CD4-positive, alpha-beta T cell (primary cell): ENCODE data around the gene TGFBI. TPM values are rescaled to one million over a fixed set of nuclear protein-coding genes. Genes with fewer than 3 reads are reported as not detected.

Experiments used
- ATAC-seq: fragments of 200-7000 bp; cut with Tn5 transposase; one replicate; pipeline ENCODE4 v1.10.0; 2022; ENCODE audit warnings: mild to moderate bottlenecking; ENCODE audit not compliant: poor library complexity
- CTCF ChIA-PET: fragments of 350-600 bp; sonication (Branson Sonifier 250); formaldehyde crosslinking; loops from one replicate; lab custom pipeline; 2021; ENCODE audit warnings: antibody characterized with exemption, inconsistent platforms; lab: Charles Lee
- POLR2A ChIA-PET: fragments of 350-600 bp; sonication (Branson Sonifier 250); formaldehyde crosslinking; loops from one replicate; lab custom pipeline; 2021; ENCODE audit warnings: antibody characterized with exemption, inconsistent platforms; lab: Charles Lee
- DNase-seq, 14 experiments: peaks; one replicate each; pipeline ENCODE4 v3.0.0-alpha.2; 2013 to 2020; ENCODE audit warnings: mixed read lengths in 2 of 14
- H3K27ac ChIP-seq, 2 donors: one replicate each; pipeline versions ENCODE4 v1.5.1 to v1.7.0; 2013; ENCODE audit warnings: low read length in 2 of 2, low read depth in 1 of 2, mild to moderate bottlenecking in 1 of 2
- H3K27me3 ChIP-seq, 2 experiments: 1 replicate in 1 of 2; 2 replicates in 1 of 2; pipeline versions ENCODE4 v1.6.1 to v1.7.0; 2013; ENCODE audit warnings: low read length in 2 of 2, control low read depth in 1 of 2, mild to moderate bottlenecking in 1 of 2, moderate library complexity in 1 of 2; ENCODE audit not compliant: insufficient read depth in 2 of 2, control insufficient read depth in 1 of 2
- H3K36me3 ChIP-seq: one replicate; pipeline ENCODE4 v1.6.1; 2013; ENCODE audit warnings: low read length, control low read depth; ENCODE audit not compliant: insufficient read depth
- H3K4me1 ChIP-seq: one replicate; pipeline ENCODE4 v1.6.1; 2013; ENCODE audit warnings: low read length, control low read depth; ENCODE audit not compliant: insufficient read depth
- H3K4me3 ChIP-seq: one replicate; pipeline ENCODE4 v1.5.1; 2013; ENCODE audit warnings: mild to moderate bottlenecking, low read length, moderate library complexity
- H3K9me3 ChIP-seq, 2 experiments: 1 replicate in 1 of 2; 2 replicates in 1 of 2; pipeline versions ENCODE4 v1.6.1 to v1.7.0; 2013; ENCODE audit warnings: low read length in 2 of 2, mild to moderate bottlenecking in 2 of 2, control low read depth in 1 of 2, moderate library complexity in 1 of 2; ENCODE audit not compliant: control insufficient read depth in 1 of 2, insufficient read depth in 1 of 2
- H3K27ac Mint-ChIP-seq: one replicate; pipeline ENCODE4 v1.8.0; 2020; ENCODE audit warnings: mixed read lengths
- H3K27me3 Mint-ChIP-seq: one replicate; pipeline ENCODE4 v1.8.0; 2021; ENCODE audit warnings: mixed read lengths
- H3K36me3 Mint-ChIP-seq: one replicate; pipeline ENCODE4 v1.8.0; 2021; ENCODE audit warnings: low read depth, mixed read lengths
- H3K4me1 Mint-ChIP-seq: one replicate; pipeline ENCODE4 v1.8.0; 2021; ENCODE audit warnings: low read depth, mixed read lengths
- H3K4me3 Mint-ChIP-seq: one replicate; pipeline ENCODE4 v1.8.0; 2020; ENCODE audit warnings: mild to moderate bottlenecking, mixed read lengths
- H3K9me3 Mint-ChIP-seq: one replicate; pipeline ENCODE4 v1.8.0; 2020; ENCODE audit warnings: mixed read lengths
- CTCF ChIP-seq: fragments of 200-600 bp; IDR thresholded peaks from one replicate; pipeline ENCODE4 v1.8.0; 2022; ENCODE audit warnings: antibody characterized with exemption, mild to moderate bottlenecking
- intact Hi-C, 2 experiments: fragments of 100-400 bp; cut with DNase I in 1 of 2; cut with micrococcal nuclease in 1 of 2; formaldehyde crosslinking; loops; one replicate each; pipeline versions ENCODE4 v1.15.1 to v1.9.0; 2023 to 2025; cut with DNase I, micrococcal nuclease
- total RNA-seq, 174 experiments: library from RNA in 2 of 174; stranded (reverse) in 2 of 174; gene quantifications; one replicate each; pipeline ENCODE4 v1.2.3 and lab custom pipeline; 2021 to 2026

Gene TGFBI
- total RNA-seq, 2 experiments from 2014 or later, result 4.8 to 5.9 TPM

- Histone ChIP-seq H3K27me3 (no peaks in the 10 kb centered on the region), H3K9me3 (peaks cover 0 to 17% of the 10 kb centered on the region in 2 experiments), H3K27ac (no peak overlapping the region), H3K4me3 (no peak overlapping the region), H3K4me1 (no peaks in the 10 kb centered on the region), H3K36me3 (no peaks in the 10 kb centered on the region)
- TF ChIP-seq CTCF, result no peak
- Mint-ChIP-seq H3K27me3 (peaks cover 34% of the 10 kb centered on the region), H3K4me1 (no peaks in the 10 kb centered on the region), H3K9me3 (no peaks in the 10 kb centered on the region), H3K4me3 (no peak overlapping the region), H3K36me3 (no peaks in the 10 kb centered on the region), H3K27ac (no peak overlapping the region)
- intact Hi-C loops, result no loop called here
- ATAC-seq (no peak), DNase-seq (no peak)
- CTCF ChIA-PET, result no interaction called here
- POLR2A ChIA-PET, result no interaction called here
Measured at GRCh38 chr5:135993880-135994636, 34.7 kb upstream of the TGFBI start.

- DNase-seq (no peak), ATAC-seq (no peak)
- intact Hi-C loops, result no loop called here
- Histone ChIP-seq H3K4me1 (no peaks in the 10 kb centered on the region), H3K27me3 (no peaks in the 10 kb centered on the region), H3K36me3 (no peaks in the 10 kb centered on the region), H3K27ac (no peak overlapping the region), H3K4me3 (no peak overlapping the region), H3K9me3 (peaks cover 0 to 8% of the 10 kb centered on the region in 2 experiments)
- Mint-ChIP-seq H3K4me1 (no peaks in the 10 kb centered on the region), H3K9me3 (no peaks in the 10 kb centered on the region), H3K4me3 (no peak overlapping the region), H3K36me3 (no peaks in the 10 kb centered on the region), H3K27me3 (peaks cover 29% of the 10 kb centered on the region), H3K27ac (no peak overlapping the region)
- TF ChIP-seq CTCF, result no peak
- ChIA-PET CTCF (no interaction called here), POLR2A (interaction anchor here (1.0 kb wide), 1 partner anchor 79 kb away, joined by 3 read pairs; no protein-coding TSS in a partner anchor)
Measured at GRCh38 chr5:135995976-135996375, 32.8 kb upstream of the TGFBI start.

- no peaks in the 10 kb centered on the region for H3K27me3 ChIP-seq
- ATAC-seq (no peak), DNase-seq (no peak)
- no peaks in the 10 kb centered on the region for H3K36me3 Mint-ChIP-seq
- intact Hi-C loops, result no loop called here
- no peak for TF ChIP-seq CTCF
- ChIA-PET POLR2A (no interaction called here), CTCF (no interaction called here)
- peaks cover 0 to 6% of the 10 kb centered on the region in 2 experiments for H3K9me3 ChIP-seq
- no peak overlapping the region for H3K27ac ChIP-seq
- H3K27me3 Mint-ChIP-seq, result peaks cover 29% of the 10 kb centered on the region
- no peaks in the 10 kb centered on the region for H3K9me3 Mint-ChIP-seq
- no peaks in the 10 kb centered on the region for H3K4me1 Mint-ChIP-seq
- H3K4me3 ChIP-seq, result no peak overlapping the region
- H3K4me3 Mint-ChIP-seq, result no peak overlapping the region
- H3K36me3 ChIP-seq, result no peaks in the 10 kb centered on the region
- peaks cover 2% of the 10 kb centered on the region for H3K4me1 ChIP-seq
- no peak overlapping the region for H3K27ac Mint-ChIP-seq
Measured at GRCh38 chr5:135996611-135997010, 32.2 kb upstream of the TGFBI start.
